A673 (cell line): ENCODE data around the gene COPZ1. TPM values are rescaled to one million over a fixed set of nuclear protein-coding genes. Genes with fewer than 3 reads are reported as not detected.
A peak's percentile ranks its signal among the peaks of the same experiment; 100 is the strongest.

ENCODE experiments used
- BruUV-seq: library from RNA; stranded (reverse); fragments of 400-500 nt; replicated peaks from 2 replicates; lab custom pipeline; 2021; lab: Mats Ljungman, UMichigan
- CTCF ChIA-PET: fragments of 300-600 bp; sonication (Branson Sonifier 250); formaldehyde crosslinking; loops from one replicate; lab custom pipeline; 2022; ENCODE audit warnings: antibody characterized with exemption; lab: Charles Lee
- POLR2A ChIA-PET: fragments of 300-600 bp; sonication (Branson Sonifier 250); formaldehyde crosslinking; loops from one replicate; lab custom pipeline; 2022; ENCODE audit warnings: antibody characterized with exemption; ENCODE audit not compliant: low non-redundant PET; lab: Charles Lee
- DNase-seq: peaks from one replicate; pipeline ENCODE4 v3.0.0-alpha.2; 2015; ENCODE audit warnings: low spot score
- H3K27ac ChIP-seq: fragments of 200-600 bp; sonication (generic); 2 replicates; pipeline ENCODE4 v1.5.1; 2016; ENCODE audit warnings: mixed run types, low read depth, mild to moderate bottlenecking, mixed read lengths, antibody characterized with exemption, low read length; ENCODE audit not compliant: poor library complexity, severe bottlenecking
- H3K27me3 ChIP-seq: fragments of 200-600 bp; sonication (generic); replicated peaks from 2 replicates; pipeline ENCODE4 v1.6.1; 2017; ENCODE audit warnings: mixed run types, low read depth, mild to moderate bottlenecking, mixed read lengths, antibody characterized with exemption, low read length; ENCODE audit not compliant: insufficient read depth, poor library complexity
- H3K36me3 ChIP-seq: fragments of 200-600 bp; sonication (generic); 2 replicates; pipeline ENCODE4 v1.6.1; 2016; ENCODE audit warnings: mixed run types, mild to moderate bottlenecking, mixed read lengths, antibody characterized with exemption, low read length; ENCODE audit not compliant: insufficient read depth, poor library complexity, severe bottlenecking
- H3K4me1 ChIP-seq: fragments of 200-600 bp; sonication (generic); 2 replicates; pipeline ENCODE4 v1.6.1; 2017; ENCODE audit warnings: mixed run types, mild to moderate bottlenecking, mixed read lengths, antibody characterized with exemption, low read length; ENCODE audit not compliant: insufficient read depth, poor library complexity, severe bottlenecking
- H3K4me3 ChIP-seq: fragments of 200-600 bp; sonication (generic); 2 replicates; pipeline ENCODE4 v1.5.1; 2016; ENCODE audit warnings: low read depth, mixed run types, mild to moderate bottlenecking, mixed read lengths, low read length; ENCODE audit not compliant: poor library complexity, severe bottlenecking
- H3K9me3 ChIP-seq: fragments of 200-600 bp; sonication (generic); 2 replicates; pipeline ENCODE4 v1.6.1; 2016; ENCODE audit warnings: mixed run types, low read depth, mild to moderate bottlenecking, mixed read lengths, antibody characterized with exemption, low read length; ENCODE audit not compliant: poor library complexity, severe bottlenecking
- EZH2 ChIP-seq: fragments of 200-600 bp; sonication (generic); IDR thresholded peaks from 2 replicates; pipeline ENCODE4 v1.6.1; 2017; ENCODE audit warnings: borderline replicate concordance, low read depth, mild to moderate bottlenecking, mixed read lengths, antibody characterized with exemption, low read length; ENCODE audit not compliant: poor library complexity, severe bottlenecking
- intact Hi-C: fragments of 100-400 bp; cut with micrococcal nuclease; formaldehyde crosslinking; loops from one replicate; pipeline ENCODE4 v1.10.0; 2022; ENCODE audit not compliant: unreplicated experiment
- total RNA-seq: library from RNA; stranded (reverse); gene quantifications from 2 replicates; pipeline ENCODE4 v1.2.3, GENCODE V29; 2021
- TF ChIP-seq, protein P1 (sequence below): fragments of 300-800, 200-600 bp; sonication (generic); conservative IDR thresholded peaks from 2 replicates; pipeline ENCODE4 v1.5.1; 2017; ENCODE audit warnings: low read depth, mild to moderate bottlenecking, antibody characterized with exemption, low read length, moderate library complexity, mixed read lengths

Gene COPZ1
- total RNA-seq, 1 experiment from 2014 or later: 187 TPM

DNA sequence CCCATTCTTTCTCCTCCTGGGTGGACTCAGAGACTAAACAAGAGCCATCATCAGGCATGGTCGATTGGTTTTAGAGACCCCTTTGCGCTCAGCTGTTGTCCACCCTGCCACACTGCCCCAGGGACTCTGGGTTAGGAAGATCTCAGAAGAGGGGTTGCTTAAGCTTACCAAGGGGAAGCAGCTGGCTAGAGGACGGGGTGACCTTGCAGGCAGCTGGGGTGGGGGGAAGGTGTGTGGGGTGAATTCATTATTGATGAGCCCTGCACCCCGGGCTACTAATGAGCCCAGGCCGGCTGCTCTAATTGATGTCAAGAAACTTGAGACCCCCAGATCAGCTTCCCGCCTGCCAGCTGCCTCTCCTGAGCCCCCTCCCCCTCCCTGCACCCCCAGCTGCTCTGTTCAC is 68.3 kb downstream of the COPZ1 start:
- ChIA-PET POLR2A (no interaction called here), CTCF (interaction anchor here (0.6 to 1.0 kb wide), 2 partner anchors 14 to 112 kb away, joined by 4 read pairs; no protein-coding TSS in a partner anchor)
- no peak for DNase-seq
- Histone ChIP-seq H3K4me3 (no peak overlapping the region), H3K36me3 (peaks cover 36% of the 10 kb centered on the region), H3K4me1 (peaks cover 32% of the 10 kb centered on the region), H3K9me3 (no peaks in the 10 kb centered on the region), H3K27ac (peak overlapping the region; percentile 45), H3K27me3 (no peaks in the 10 kb centered on the region)
- intact Hi-C loops: no loop called here
- TF ChIP-seq, protein P1, sequence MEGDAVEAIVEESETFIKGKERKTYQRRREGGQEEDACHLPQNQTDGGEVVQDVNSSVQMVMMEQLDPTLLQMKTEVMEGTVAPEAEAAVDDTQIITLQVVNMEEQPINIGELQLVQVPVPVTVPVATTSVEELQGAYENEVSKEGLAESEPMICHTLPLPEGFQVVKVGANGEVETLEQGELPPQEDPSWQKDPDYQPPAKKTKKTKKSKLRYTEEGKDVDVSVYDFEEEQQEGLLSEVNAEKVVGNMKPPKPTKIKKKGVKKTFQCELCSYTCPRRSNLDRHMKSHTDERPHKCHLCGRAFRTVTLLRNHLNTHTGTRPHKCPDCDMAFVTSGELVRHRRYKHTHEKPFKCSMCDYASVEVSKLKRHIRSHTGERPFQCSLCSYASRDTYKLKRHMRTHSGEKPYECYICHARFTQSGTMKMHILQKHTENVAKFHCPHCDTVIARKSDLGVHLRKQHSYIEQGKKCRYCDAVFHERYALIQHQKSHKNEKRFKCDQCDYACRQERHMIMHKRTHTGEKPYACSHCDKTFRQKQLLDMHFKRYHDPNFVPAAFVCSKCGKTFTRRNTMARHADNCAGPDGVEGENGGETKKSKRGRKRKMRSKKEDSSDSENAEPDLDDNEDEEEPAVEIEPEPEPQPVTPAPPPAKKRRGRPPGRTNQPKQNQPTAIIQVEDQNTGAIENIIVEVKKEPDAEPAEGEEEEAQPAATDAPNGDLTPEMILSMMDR: no peak
- TF ChIP-seq EZH2: no peak
- BruUV-seq: no TSS peak

DNA sequence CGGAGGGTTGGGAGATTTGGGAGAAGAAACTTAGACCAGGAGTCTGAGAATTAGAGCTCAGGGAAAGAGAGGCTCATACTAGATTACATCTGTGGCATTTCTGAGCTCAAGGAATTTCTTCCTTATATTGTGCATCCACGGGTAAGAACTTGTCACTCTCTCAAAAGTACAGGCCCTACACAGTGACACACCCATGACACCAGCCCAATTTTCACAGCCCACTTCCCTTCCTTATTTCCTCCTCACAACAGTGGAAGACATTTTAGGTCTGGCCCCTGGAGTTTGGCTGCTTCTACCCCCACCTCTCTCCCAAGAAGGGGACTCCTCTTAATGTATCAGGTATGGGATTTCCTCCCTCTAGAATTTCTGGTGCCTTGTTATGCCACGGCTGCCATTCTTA is 68.8 kb downstream of the COPZ1 start:
- Histone ChIP-seq H3K4me3 (no peak overlapping the region), H3K27ac (no peak overlapping the region), H3K27me3 (no peaks in the 10 kb centered on the region), H3K36me3 (peaks cover 41% of the 10 kb centered on the region), H3K9me3 (no peaks in the 10 kb centered on the region), H3K4me1 (peaks cover 27% of the 10 kb centered on the region)
- no peak for TF ChIP-seq EZH2
- ChIA-PET POLR2A (no interaction called here), CTCF (interaction anchor here (0.6 to 1.0 kb wide), 2 partner anchors 15 to 111 kb away, joined by 4 read pairs; no protein-coding TSS in a partner anchor)
- DNase-seq: no peak
- intact Hi-C loops: no loop called here
- BruUV-seq: no TSS peak

GRCh38 chr12:54394281-54394719 is 69.4 kb downstream of the COPZ1 start:
- H3K27me3 ChIP-seq: no peaks in the 10 kb centered on the region
- no peak overlapping the region for H3K4me3 ChIP-seq
- H3K9me3 ChIP-seq: no peaks in the 10 kb centered on the region
- CTCF ChIA-PET: interaction anchor here (1.0 kb wide), 1 partner anchor 15 kb away, joined by 4 read pairs; no protein-coding TSS in a partner anchor
- H3K4me1 ChIP-seq: peaks cover 22% of the 10 kb centered on the region
- POLR2A ChIA-PET: no interaction called here
- H3K36me3 ChIP-seq: peaks cover 47% of the 10 kb centered on the region
- no peak overlapping the region for H3K27ac ChIP-seq
- no TSS peak for BruUV-seq
- TF ChIP-seq, protein P1: peak; percentile 81
- TF ChIP-seq EZH2: no peak
- intact Hi-C loops: no loop called here
- DNase-seq: peak; percentile 84

DNA sequence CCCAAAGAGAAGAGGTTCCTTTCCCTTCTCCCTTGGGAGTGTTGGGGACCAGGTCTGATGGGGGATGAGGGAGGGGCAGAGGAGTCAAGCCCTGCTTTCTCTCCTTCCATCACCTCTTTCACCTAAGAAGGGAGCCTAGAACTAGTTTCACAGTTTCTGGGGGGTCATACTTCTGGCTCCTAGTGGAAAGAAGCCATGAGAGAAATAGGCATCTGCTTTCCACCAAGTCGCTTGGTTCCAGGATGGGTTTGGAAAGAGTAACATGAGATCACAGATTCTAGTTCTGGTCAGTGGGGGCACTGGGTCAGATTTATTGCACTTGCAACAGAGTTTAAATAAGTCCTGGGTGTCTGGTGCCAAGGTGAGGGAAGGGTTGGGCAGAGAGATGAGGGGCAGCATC is 70.1 kb downstream of the COPZ1 start:
- no TSS peak for BruUV-seq

More for the DNA sequence above, 70.1 kb downstream of the COPZ1 start:
- Histone ChIP-seq H3K4me1 (peaks cover 17% of the 10 kb centered on the region), H3K27ac (no peak overlapping the region), H3K27me3 (no peaks in the 10 kb centered on the region), H3K4me3 (no peak overlapping the region), H3K9me3 (no peaks in the 10 kb centered on the region), H3K36me3 (peaks cover 54% of the 10 kb centered on the region)
- POLR2A ChIA-PET: no interaction called here
- intact Hi-C loops: no loop called here
- TF ChIP-seq EZH2: no peak
- TF ChIP-seq, protein P1: no peak
- CTCF ChIA-PET: no interaction called here
- DNase-seq: no peak
